GM19238 (cell line): ENCODE measurements around the gene RLBP1.

Experiments
- DNase-seq: peaks from one replicate; pipeline ENCODE4 v3.0.0; 2011; ENCODE audit warnings: low spot score; ENCODE audit not compliant: insufficient read length

The RLBP1 gene

DNA sequence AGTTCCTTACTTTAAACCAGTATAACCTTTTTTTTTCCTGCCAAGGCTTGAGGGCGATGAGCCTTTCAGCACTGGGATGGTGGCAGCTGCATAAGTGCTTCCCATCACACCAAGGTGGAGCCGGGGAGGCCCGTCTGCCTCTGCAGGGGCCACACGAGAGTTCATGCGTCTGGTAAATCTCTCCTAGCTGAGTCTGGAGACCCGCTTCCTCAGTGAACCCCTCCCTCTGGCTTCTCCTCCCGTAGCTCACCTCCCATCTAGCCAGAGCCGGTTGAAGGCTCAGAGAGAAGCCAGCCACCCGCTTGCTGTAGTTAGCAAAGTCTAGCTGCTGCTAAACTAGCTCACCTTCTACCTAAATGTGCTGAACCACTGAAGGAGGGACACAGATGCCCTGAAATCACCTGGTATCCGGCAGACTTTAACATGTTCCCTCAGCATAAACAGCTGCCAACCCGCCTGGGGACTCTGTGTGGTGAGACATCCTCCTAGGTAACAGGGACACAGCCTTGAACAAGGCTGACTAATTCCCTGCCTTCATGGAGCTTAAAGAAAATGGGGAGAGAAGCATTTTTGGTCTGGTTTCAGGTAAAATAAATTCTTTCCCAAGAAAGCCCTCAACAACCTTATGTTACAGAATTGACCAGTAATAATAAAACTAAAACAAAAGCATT, 42.9 kb downstream of the RLBP1 start:
- DNase-seq: no peak

DNA sequence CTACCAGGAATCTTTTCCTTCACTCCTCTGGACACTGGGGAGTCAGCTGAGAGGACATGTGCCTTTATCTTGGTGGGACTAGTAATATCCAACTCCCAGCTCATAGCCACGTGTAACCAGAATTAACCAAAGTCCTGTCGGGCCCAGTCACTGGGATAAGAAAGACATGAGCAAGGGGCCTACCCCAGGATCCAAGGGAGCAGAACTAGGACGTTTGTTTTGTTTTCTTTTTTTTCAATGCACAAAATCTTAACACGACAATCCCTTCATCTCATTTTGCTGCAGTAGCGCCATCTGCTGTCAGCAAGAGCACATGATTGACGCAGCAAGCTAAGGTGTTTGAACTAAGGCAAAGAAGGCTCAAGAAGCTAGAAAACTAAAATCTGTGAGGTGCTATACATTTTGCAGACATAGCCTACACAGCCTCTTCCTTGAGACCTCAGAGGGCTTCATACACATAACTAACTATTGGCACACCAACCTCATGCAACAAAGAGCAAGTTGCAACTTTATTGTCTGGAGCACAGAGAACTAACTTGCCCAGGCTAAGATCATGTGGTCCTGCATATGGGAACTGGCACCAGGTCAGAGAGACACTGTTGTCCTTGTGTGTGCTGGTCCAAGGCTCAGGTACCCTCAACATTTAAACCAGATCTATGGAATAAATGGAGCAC, 43.6 kb downstream of the RLBP1 start:
- DNase-seq: peak; percentile 15

DNA sequence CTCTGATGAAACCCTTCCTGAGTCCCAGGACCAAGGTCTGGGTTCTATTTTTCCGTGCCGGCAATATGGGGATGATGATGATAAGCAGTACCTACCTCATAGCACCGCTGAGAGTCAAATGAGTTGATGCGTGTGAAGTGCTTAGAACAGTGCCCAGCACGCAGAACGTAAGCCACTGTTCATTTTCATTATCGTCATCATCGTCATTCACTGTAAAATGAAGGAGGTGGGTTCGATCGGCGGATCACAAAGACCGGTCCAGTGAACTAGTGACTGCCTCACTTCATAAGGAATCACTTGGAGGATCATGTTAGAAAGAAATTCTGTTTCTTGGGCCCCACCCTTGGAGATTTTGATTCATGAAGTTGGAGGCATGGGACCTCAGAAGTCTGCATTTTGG, 44.3 kb downstream of the RLBP1 start:
- no peak for DNase-seq

DNA sequence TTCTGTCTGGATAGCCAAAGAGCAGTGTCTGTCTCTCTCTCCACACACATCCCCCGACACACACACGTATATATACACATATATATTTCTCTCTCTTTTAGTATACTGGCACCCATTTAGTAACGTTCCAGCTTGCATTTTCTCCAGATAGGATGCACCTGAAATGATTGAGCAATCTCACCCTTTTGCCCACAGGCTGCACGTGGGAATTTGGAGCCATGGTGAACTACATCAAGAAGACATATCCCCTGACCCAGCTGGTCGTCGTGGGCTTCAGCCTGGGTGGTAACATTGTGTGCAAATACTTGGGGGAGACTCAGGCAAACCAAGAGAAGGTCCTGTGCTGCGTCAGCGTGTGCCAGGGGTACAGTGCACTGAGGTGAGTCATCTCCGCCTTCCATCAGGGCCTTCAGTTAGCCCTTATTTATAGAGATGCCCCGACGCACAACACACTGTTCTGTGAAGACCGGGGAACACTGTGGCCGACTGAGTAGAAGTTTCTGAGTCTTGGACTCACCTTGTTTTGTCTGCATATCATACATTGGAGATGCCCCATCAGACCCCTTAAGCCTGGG, 45.7 kb downstream of the RLBP1 start:
- no peak for DNase-seq

DNA sequence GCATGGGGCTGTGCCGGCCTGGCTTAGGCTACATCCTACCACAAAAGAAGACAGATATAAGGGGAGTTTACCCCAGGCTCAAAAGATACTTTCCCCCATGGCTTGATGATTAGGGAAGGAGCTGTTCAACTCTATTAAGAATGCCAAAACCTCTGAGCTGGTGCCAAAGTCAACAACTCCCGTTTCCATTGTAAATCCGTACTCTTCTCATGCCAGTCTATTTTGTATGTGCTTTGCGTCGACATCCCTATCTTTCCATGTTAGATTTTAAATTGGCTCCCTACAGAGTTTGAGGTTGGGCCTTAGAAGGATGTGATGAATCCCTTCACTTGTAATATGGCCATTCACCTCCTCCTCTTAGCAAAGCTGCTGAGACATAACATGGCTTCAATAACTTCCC, 46.9 kb downstream of the RLBP1 start:
- DNase-seq: no peak

DNA sequence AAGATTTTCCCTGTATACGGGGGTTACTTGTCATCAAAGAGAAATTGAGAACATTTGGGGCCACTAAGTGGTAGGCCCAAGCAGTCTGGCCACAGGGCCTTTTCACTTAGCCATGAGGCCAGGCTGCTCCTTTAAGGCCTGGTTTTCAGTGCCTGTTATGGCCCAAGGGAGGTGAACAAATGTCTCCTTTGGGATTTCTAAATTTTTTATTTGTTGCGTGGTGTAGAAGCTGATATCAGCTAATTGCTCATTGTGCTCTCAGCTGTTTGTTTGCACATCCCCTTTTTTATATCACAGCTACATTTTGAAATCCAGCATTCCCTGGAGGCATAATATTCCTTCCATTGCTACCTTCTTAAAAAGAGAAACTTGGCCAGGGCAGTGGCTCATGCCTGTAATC, 48.5 kb downstream of the RLBP1 start:
- DNase-seq: no peak

DNA sequence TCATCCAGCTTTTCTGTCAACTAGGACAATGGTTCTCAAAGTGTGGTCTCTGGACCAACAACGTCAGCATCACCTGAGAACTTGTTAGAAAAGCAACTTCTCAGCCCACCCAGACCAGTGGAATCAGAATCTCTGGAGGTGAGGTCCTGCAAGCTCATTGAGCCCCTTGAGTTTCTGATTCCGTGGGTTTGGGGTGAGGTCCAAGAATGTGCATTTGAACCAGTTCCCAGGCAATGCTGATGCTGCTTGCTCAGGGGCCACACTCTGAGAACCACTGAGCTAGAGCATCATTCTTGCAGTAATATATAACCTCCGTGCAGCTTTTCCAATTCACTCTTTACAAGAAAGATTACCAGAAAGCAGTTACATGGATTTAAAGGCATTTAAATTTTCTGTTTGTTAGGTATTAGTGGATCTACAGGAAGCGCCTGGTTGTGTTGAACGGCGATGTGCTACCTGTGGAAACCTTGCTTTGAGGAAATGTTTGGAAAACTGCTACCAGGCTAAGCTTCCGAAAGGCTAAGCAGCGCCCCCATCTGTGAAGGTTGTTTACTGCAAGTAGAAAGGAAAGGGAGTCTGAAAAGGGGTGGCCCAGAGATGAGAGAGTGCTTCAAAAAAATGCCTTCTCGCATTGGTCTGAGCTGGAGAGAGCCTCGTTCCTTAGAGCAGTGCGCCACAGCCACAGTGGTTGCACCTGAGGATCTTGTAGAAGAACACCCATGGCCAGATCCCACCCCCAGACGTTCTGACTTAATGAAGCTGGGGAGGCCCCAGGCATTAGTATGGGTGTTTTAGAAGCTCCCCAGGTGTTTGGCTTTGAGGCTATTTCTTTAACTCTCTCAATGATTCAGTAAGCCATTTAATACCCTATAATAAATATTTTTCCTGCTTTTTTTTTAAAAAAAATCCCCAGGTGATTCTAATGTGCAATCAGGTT, 50.0 kb downstream of the RLBP1 start:
- no peak for DNase-seq

DNA sequence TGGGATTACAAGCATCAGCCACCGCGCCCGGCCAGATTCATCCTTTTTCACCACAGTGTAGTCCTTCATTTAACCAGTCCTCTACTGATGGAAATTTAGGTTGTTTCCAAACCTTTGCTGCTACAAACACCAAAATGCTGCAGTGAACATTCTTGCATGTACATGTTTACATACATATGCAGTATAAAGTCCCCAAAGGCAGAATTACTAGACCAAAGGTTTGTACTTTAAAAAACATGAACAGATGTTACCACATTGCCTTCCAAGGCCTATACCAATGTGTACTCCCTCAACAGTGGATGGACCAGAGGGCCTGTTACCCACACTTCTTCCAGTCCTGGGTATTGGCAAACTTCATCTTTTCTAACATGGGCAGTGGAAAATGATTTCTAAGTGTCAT, 51.0 kb downstream of the RLBP1 start:
- no peak for DNase-seq

DNA sequence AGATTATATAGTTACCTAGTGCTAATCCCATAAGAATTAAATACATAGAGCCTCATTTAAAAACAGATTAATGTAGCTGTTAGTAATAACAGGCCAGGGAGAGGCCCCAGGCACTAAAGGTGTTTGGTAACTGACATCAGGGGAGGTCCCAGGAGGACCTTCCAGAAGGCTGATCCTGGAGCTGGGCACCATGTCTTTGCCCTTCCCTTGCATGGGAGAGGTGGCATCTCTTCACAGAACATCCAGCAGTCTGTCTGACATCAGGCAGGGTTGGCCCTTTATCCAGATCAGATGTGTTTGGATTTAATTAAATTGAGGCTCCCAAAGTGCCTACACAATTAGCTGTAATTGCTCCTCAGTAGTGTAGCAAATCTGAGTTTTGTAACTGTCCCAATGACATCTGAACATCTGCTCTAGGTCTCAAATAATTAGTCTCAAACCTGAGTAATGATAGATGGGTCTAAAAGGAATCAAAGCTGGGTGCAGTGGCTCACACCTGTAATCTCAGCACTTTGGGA, 53.0 kb downstream of the RLBP1 start:
- no peak for DNase-seq

DNA sequence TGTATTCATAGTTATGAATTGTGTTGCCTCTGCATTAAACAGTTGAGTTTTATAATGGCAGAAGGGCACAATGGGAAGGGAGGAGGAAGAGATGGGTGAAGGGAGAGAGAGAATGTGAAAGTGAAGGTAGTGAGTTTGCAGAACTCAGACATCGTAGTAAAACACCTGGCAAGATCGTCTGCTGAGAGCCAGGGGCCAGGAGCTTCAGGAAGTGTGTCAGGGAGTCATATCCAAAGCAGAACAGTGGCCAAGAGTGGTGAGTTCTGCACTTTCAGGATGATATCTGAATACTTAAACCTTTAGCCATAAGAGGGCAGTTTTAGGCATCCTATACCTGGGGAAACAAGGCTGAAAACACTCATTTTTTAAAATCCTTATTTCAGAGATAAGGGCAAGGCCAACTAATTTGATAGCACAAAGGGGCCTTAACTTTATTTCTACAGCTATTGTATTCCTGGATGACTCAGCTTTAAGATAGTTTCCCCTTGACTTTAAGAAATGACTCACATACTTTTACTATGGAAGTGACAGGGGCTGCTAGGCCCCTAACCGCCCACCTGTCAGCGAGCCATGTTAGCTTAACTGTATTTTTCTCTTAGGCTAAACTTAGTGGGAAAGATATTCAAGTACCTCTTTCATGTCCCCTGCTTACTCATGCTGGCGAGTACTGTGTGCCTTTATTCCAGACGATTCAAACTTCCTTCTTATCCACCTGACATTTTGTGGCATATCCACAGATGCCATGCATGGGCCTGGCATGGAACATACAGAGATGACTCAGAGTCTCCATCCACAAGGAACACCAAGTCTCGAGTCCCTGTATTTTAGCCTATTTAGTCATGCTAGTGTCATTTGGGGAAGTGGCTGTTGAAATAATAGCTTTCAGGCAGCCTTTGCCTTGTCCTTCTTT, 53.9 kb downstream of the RLBP1 start:
- peak; percentile 26 for DNase-seq

DNA sequence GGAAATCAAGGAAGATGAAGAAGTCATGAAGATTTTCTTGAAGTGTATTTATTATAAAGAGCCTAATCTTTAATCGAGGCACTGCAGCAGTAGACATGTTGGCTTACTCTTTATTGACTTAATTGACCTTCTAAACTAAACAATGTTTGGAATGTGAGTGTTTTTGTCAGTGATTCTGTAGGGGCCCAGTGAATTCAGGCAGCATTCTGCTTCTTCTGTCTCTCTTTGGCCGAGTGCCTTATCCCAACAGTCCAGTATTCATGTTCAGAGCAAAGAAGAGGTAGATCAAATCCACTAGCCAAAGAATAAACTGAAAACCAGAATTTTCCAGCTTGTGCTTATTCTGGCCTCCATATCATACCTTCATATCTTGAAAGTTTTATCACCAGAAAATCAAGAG, 55.7 kb downstream of the RLBP1 start:
- no peak for DNase-seq

DNA sequence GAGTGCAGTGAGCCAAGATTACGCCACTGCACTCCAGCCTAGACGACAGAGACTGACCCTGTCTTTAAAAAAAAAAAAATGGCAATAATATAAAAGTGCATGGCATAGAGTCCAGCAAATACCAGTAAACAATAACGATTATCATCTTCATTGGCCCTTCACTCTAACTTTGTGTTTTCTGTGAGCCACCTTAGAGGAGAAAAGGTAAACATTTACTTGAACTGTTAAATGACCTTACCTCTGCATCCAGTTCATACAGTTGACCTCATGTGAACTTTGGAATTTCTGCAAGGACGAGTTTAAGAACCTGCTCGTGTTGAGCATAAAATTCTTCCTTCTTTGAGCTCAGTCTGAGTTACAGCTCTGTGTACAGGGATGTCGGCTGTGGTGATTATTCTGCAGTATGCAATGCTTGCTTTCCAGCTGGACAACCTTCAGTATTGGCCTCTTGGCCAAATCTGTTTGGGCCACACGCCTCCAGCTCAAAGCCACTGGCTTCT, 56.6 kb downstream of the RLBP1 start:
- DNase-seq: no peak

DNA sequence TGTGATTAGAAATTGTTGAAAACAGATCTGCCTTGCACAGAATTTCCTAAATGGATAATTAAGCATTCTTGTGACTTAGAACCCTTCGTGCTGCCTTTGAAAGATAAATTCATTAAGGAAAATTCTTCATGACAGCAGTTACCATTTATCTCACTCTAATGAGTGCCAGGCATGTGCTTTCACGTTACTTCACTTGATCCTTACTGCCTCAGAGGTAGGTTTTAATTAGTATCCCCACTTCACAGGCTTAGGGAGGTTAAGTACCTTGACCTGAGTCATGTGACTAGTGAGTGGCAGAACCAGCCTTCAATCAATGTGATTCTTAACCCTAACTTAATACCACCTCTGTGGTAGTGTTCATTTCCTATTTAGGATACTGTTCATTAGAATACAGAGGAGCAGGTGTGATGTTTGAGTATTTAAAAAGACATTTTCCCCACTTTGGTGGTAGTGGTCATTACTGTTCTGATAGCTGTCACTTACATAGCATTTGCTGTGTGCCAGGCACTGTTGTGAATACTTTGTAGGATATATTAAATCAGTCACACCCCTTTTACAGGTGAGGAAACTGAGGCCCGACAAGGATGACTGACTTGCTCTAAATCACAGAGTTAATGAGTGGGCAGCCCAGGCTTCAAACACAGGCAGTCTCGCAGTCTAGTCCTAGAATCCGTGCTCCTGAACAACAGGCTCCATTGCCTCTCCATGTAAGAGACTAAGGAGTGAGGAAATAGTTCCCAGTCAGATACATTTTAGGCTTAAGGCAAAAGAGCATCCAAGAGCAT, 57.9 kb downstream of the RLBP1 start:
- no peak for DNase-seq

DNA sequence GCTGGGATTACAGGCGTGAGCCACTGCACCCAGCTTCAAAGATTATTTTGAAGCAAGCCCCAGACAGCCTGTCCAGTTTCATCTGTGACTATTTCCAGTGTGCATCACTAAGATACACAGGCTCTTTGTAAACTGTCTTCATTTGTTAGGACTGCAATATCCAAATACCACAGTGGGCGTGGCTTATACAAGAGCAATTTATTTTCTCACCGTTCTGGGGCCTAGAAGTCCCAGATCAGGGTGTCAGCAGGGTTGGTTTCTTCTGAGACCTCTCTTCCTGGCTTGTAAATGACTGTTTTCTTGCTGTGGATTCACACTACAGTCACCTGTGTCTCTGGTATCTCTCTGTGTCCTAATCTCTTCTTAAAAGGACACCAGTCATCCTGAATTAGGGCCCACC, 59.7 kb downstream of the RLBP1 start:
- no peak for DNase-seq
